GM21367 (cell line): Measurements from ENCODE around the gene CHPF.
A peak's percentile ranks its signal among the peaks of the same experiment; 100 is the strongest.

ENCODE experiments used
- ATAC-seq: cut with Tn5 transposase; IDR thresholded peaks from one replicate; pipeline ENCODE4 v1.9.1; 2021; ENCODE audit not compliant: unreplicated experiment

The CHPF gene

GRCh38 chr2:219498280-219499057 lies 45.1 kb downstream of the CHPF start, which contains the start of gene GMPPA:
Gene GMPPA, plus strand, starts transcription at chr2:219498891. Its CDS starts 1,085 bp downstream, at chr2:219499976.
- peak; percentile 93 for ATAC-seq

GRCh38 chr2:219497495-219498279 lies 45.9 kb downstream of the CHPF start:
- ATAC-seq = peak; percentile 29

GRCh38 chr2:219496825-219497494 lies 46.6 kb downstream of the CHPF start:
- ATAC-seq = no peak

- ATAC-seq = no peak
Measured at GRCh38 chr2:219496247-219496824, 47.3 kb downstream of the CHPF start.

GRCh38 chr2:219495531-219496122 lies 48.0 kb downstream of the CHPF start:
- ATAC-seq = no peak

- no peak for ATAC-seq
Measured at GRCh38 chr2:219494952-219495530, 48.6 kb downstream of the CHPF start.

GRCh38 chr2:219493086-219493485 lies 50.5 kb downstream of the CHPF start:
- no peak for ATAC-seq

GRCh38 chr2:219492575-219492974 lies 51.0 kb downstream of the CHPF start:
- no peak for ATAC-seq

- no peak for ATAC-seq
Measured at GRCh38 chr2:219491278-219491963, 52.2 kb downstream of the CHPF start.

- ATAC-seq = no peak
Measured at GRCh38 chr2:219490600-219491130, 52.9 kb downstream of the CHPF start.

GRCh38 chr2:219490186-219490585 lies 53.4 kb downstream of the CHPF start:
- no peak for ATAC-seq

- ATAC-seq = no peak
Measured at GRCh38 chr2:219489315-219489714, 54.3 kb downstream of the CHPF start.
